ENCODE data around the gene ZNF503.

GRCh38 chr10:75403939-75404814 lies 2.6 kb upstream of the ZNF503 start:
- no peak; the same call in 1 of the 2 replicates for TF ChIP-seq CTCF (conservative IDR thresholded peaks at IDR 0.05)
- TF ChIP-seq EZH2 (IDR thresholded peaks at IDR 0.05; ENCODE audit: low read depth): no peak
